RCC 7860 (cell line): Measurements from ENCODE around the gene RPTOR.

Experiments
- DNase-seq: peaks from one replicate; pipeline ENCODE4 v3.0.0-alpha.2; 2015; ENCODE audit warnings: low spot score
- FAIRE-seq: peaks from 2 replicates; lab custom pipeline; 2012; peaks lifted over from hg19 to GRCh38; lab: Jason Lieb, UNC

The RPTOR gene

GRCh38 chr17:80659651-80660050, 115.0 kb downstream of the RPTOR start:
- FAIRE-seq (no peak), DNase-seq (no peak)

GRCh38 chr17:80660527-80661198, 116.0 kb downstream of the RPTOR start:
- DNase-seq (no peak), FAIRE-seq (no peak)

GRCh38 chr17:80662557-80662956, 117.9 kb downstream of the RPTOR start:
- DNase-seq (no peak), FAIRE-seq (no peak)

GRCh38 chr17:80663781-80664206, 119.2 kb downstream of the RPTOR start:
- no peak for FAIRE-seq
- no peak for DNase-seq

- FAIRE-seq (no peak), DNase-seq (no peak)
Measured at GRCh38 chr17:80664217-80664790, 119.7 kb downstream of the RPTOR start.

GRCh38 chr17:80665792-80666191, 121.2 kb downstream of the RPTOR start:
- no peak for FAIRE-seq
- no peak for DNase-seq

GRCh38 chr17:80666867-80667266, 122.2 kb downstream of the RPTOR start:
- DNase-seq (no peak), FAIRE-seq (no peak)

GRCh38 chr17:80667462-80668277, 123.0 kb downstream of the RPTOR start:
- no peak for DNase-seq
- no peak for FAIRE-seq

GRCh38 chr17:80668375-80669148, 123.9 kb downstream of the RPTOR start:
- no peak for FAIRE-seq

GRCh38 chr17:80671039-80671824, 126.6 kb downstream of the RPTOR start:
- DNase-seq, result no peak
- FAIRE-seq, result no peak

More at GRCh38 chr17:80668375-80669148, 123.9 kb downstream of the RPTOR start:
- no peak for DNase-seq

GRCh38 chr17:80671825-80672110, 127.1 kb downstream of the RPTOR start:
- no peak for FAIRE-seq
- DNase-seq, result no peak

GRCh38 chr17:80673152-80673920, 128.7 kb downstream of the RPTOR start:
- no peak for FAIRE-seq
- no peak for DNase-seq

GRCh38 chr17:80675438-80676095, 130.9 kb downstream of the RPTOR start:
- FAIRE-seq (no peak), DNase-seq (no peak)

GRCh38 chr17:80676096-80676466, 131.4 kb downstream of the RPTOR start:
- DNase-seq, result no peak
- FAIRE-seq, result no peak

- FAIRE-seq (no peak), DNase-seq (no peak)
Measured at GRCh38 chr17:80676564-80676963, 131.9 kb downstream of the RPTOR start.

GRCh38 chr17:80677214-80677756, 132.6 kb downstream of the RPTOR start:
- FAIRE-seq (no peak), DNase-seq (no peak)

GRCh38 chr17:80679816-80680215, 135.2 kb downstream of the RPTOR start:
- DNase-seq, result no peak
- no peak for FAIRE-seq

GRCh38 chr17:80681215-80681614, 136.6 kb downstream of the RPTOR start:
- DNase-seq (no peak), FAIRE-seq (no peak)

- no peak for DNase-seq
- no peak for FAIRE-seq
Measured at GRCh38 chr17:80682372-80682771, 137.7 kb downstream of the RPTOR start.
